Naive thymus-derived CD4-positive, alpha-beta T cell (primary cell): ENCODE data around the gene DIAPH1. TPM values are rescaled to one million over a fixed set of nuclear protein-coding genes. Genes with fewer than 3 reads are reported as not detected.

Experiments used
- ATAC-seq: fragments of 150-1000 bp; cut with Tn5 transposase; 2 replicates; pipeline ENCODE4 v1.10.0; 2021; ENCODE audit warnings: mild to moderate bottlenecking, moderate library complexity
- CTCF ChIA-PET: fragments of 350-600 bp; sonication (Branson Sonifier 250); formaldehyde crosslinking; loops from one replicate; lab custom pipeline; 2021; ENCODE audit warnings: antibody characterized with exemption; lab: Charles Lee
- POLR2A ChIA-PET: fragments of 350-600 bp; sonication (Branson Sonifier 250); formaldehyde crosslinking; loops from one replicate; lab custom pipeline; 2021; ENCODE audit warnings: antibody characterized with exemption, inconsistent platforms; lab: Charles Lee
- DNase-seq, 9 donors: peaks; one replicate each; pipeline versions ENCODE4 v3.0.0 to v3.0.0-alpha.2; 2020 to 2022; ENCODE audit warnings: mixed read lengths in 1 of 9
- H3K27ac ChIP-seq: one replicate; pipeline ENCODE4 v1.7.0; 2013; ENCODE audit warnings: mild to moderate bottlenecking, low read depth, low read length, moderate library complexity
- H3K27me3 ChIP-seq, 2 donors: one replicate each; pipeline ENCODE4 v1.7.0; 2013; ENCODE audit warnings: low read length in 2 of 2, mild to moderate bottlenecking in 2 of 2, moderate library complexity in 2 of 2; ENCODE audit not compliant: control insufficient read depth in 2 of 2, insufficient read depth in 2 of 2
- H3K36me3 ChIP-seq, 3 experiments: 1 replicate in 2 of 3; 2 replicates in 1 of 3; pipeline ENCODE4 v1.7.0; 2013; ENCODE audit warnings: low read length in 3 of 3, mild to moderate bottlenecking in 3 of 3, moderate library complexity in 1 of 3; ENCODE audit not compliant: insufficient read depth in 3 of 3, control insufficient read depth in 2 of 3
- H3K4me1 ChIP-seq, 2 donors: one replicate each; pipeline ENCODE4 v1.7.0; 2013; ENCODE audit warnings: low read length in 2 of 2, mild to moderate bottlenecking in 2 of 2, moderate library complexity in 1 of 2; ENCODE audit not compliant: control insufficient read depth in 2 of 2, insufficient read depth in 2 of 2
- H3K4me3 ChIP-seq: 2 replicates; pipeline ENCODE4 v1.7.0; 2013; ENCODE audit warnings: mild to moderate bottlenecking, low read length
- H3K9me3 ChIP-seq, 3 experiments: 1 replicate in 2 of 3; 2 replicates in 1 of 3; pipeline ENCODE4 v1.7.0; 2013; ENCODE audit warnings: low read length in 3 of 3; ENCODE audit not compliant: control insufficient read depth in 2 of 3
- H3K27ac Mint-ChIP-seq, 9 donors: one replicate each; pipeline ENCODE4 v1.8.0; 2020 to 2022; ENCODE audit warnings: mixed read lengths in 9 of 9, mild to moderate bottlenecking in 8 of 9, moderate library complexity in 5 of 9, inconsistent platforms in 2 of 9
- H3K27me3 Mint-ChIP-seq, 5 donors: one replicate each; pipeline ENCODE4 v1.8.0; 2021 to 2022; ENCODE audit warnings: mixed read lengths in 5 of 5, mild to moderate bottlenecking in 1 of 5
- H3K36me3 Mint-ChIP-seq, 5 donors: one replicate each; pipeline ENCODE4 v1.8.0; 2020 to 2022; ENCODE audit warnings: mixed read lengths in 5 of 5, mild to moderate bottlenecking in 3 of 5, inconsistent platforms in 1 of 5
- H3K4me1 Mint-ChIP-seq, 7 donors: one replicate each; pipeline ENCODE4 v1.8.0; 2020 to 2022; ENCODE audit warnings: mixed read lengths in 7 of 7, mild to moderate bottlenecking in 3 of 7, inconsistent platforms in 1 of 7
- H3K4me3 Mint-ChIP-seq, 10 donors: one replicate each; pipeline ENCODE4 v1.8.0; 2020 to 2022; ENCODE audit warnings: mild to moderate bottlenecking in 10 of 10, mixed read lengths in 10 of 10, moderate library complexity in 6 of 10, inconsistent platforms in 2 of 10
- H3K9me3 Mint-ChIP-seq, 11 donors: one replicate each; pipeline ENCODE4 v1.8.0; 2020 to 2022; ENCODE audit warnings: mixed read lengths in 11 of 11, mild to moderate bottlenecking in 4 of 11, inconsistent platforms in 1 of 11, moderate library complexity in 1 of 11
- intact Hi-C, 2 donors: fragments of 100-400 bp; cut with micrococcal nuclease; formaldehyde crosslinking; loops; one replicate each; pipeline ENCODE4 v1.15.1; 2023
- polyA plus RNA-seq, 2 donors: library from polyadenylated mRNA; unstranded; fragments of 300-500 nt; fragmentation: Illumina TruSeq; gene quantifications; one replicate each; pipeline ENCODE4 v1.2.3, GENCODE V29; 2021
- total RNA-seq, 6 experiments: library from RNA in 5 of 6; stranded (reverse) in 5 of 6; gene quantifications; 1 replicate in 5 of 6; 2 replicates in 1 of 6; pipeline ENCODE4 v1.2.3 and lab custom pipeline; 2021 to 2026

Gene DIAPH1
- total and polyA plus RNA-seq, 7 experiments from 2014 or later = 89.7 to 278 (median 172) TPM

GRCh38 chr5:141646026-141646425 is 27.2 kb upstream of the DIAPH1 start:
- peak overlapping the region in 4 of 9 donors; percentile 8 to 57 (median 40) for H3K27ac Mint-ChIP-seq
- H3K36me3 Mint-ChIP-seq = peaks cover 0 to 13% (median 9%) of the 10 kb centered on the region in 5 donors
- H3K9me3 ChIP-seq = no peaks in the 10 kb centered on the region

DNA sequence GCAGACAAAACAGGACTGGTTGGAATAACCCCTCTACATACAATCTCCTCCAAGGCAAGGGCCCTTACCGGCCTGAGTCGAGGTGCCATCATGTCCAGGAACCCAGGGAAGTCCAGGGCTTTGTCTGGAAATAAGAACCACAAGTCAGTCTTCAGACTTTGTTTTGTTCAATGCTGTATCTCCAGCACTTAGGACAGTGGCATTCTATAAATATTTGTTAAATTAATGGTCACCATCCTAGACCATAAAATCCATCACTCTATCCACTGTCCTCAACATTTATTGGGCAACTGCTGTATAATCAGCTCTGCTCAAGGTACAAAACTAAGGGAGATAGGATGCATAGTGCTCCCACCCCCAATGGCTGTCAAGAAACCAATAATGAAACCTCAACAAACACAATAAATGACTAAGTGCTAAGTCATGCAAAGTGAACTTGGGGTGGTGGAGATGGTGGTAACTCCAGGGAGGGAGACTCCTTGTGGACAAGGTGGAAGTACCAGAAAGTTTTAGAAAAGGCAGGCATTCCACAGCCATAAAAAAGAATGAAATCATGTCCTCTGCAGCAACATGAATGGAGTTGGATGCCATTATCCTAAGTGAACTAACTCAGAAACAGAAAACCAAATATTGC is 23.0 kb upstream of the DIAPH1 start:
- DNase-seq = no peak
- Histone ChIP-seq H3K36me3 (peaks cover 0 to 67% (median 9%) of the 10 kb centered on the region in 3 experiments), H3K27ac (no peak overlapping the region), H3K9me3 (no peaks in the 10 kb centered on the region), H3K4me3 (no peak overlapping the region), H3K4me1 (peaks cover 5 to 8% of the 10 kb centered on the region in 2 donors), H3K27me3 (no peaks in the 10 kb centered on the region)
- intact Hi-C loops = no loop called here
- peaks cover 0 to 12% (median 8%) of the 10 kb centered on the region in 5 donors for H3K36me3 Mint-ChIP-seq
- POLR2A ChIA-PET = interaction anchor here (0.9 to 1.3 kb wide), 2 partner anchors 11 kb away, joined by 3 to 4 read pairs; no protein-coding TSS in a partner anchor
- no peak overlapping the region for H3K4me3 Mint-ChIP-seq
- H3K27me3 Mint-ChIP-seq = no peaks in the 10 kb centered on the region
- CTCF ChIA-PET = interaction anchor here (0.9 kb wide), 1 partner anchor 42 kb away, joined by 4 read pairs; no protein-coding TSS in a partner anchor
- ATAC-seq = no peak
- peaks cover 8 to 36% (median 11%) of the 10 kb centered on the region in 7 donors for H3K4me1 Mint-ChIP-seq
- no peaks in the 10 kb centered on the region for H3K9me3 Mint-ChIP-seq
- H3K27ac Mint-ChIP-seq = peak overlapping the region in 7 of 9 donors; percentile 2 to 79 (median 39)

More at GRCh38 chr5:141646026-141646425, 27.2 kb upstream of the DIAPH1 start:
- POLR2A ChIA-PET = interaction anchor here (3.3 kb wide), 1 partner anchor 9 kb away, joined by 24 read pairs; the partner anchor contains the start of genes HDAC3 and RELL2
- H3K9me3 Mint-ChIP-seq = peaks cover 0 to 2% (median 0%) of the 10 kb centered on the region in 11 donors
- no peaks in the 10 kb centered on the region for H3K27me3 ChIP-seq
- DNase-seq (no peak), ATAC-seq (no peak)
- intact Hi-C loops = no loop called here
- no peak overlapping the region for H3K27ac ChIP-seq
- peaks cover 7 to 9% of the 10 kb centered on the region in 2 donors for H3K4me1 ChIP-seq
- H3K4me1 Mint-ChIP-seq = peaks cover 15 to 47% (median 25%) of the 10 kb centered on the region in 7 donors
- H3K4me3 ChIP-seq = no peak overlapping the region
- CTCF ChIA-PET = interaction anchor here (0.6 to 0.7 kb wide), 2 partner anchors 9 to 13 kb away, joined by 3 to 4 read pairs; partner anchors contain the start of genes HDAC3 and RELL2
- H3K36me3 ChIP-seq = peaks cover 0 to 57% (median 17%) of the 10 kb centered on the region in 3 experiments
- H3K27me3 Mint-ChIP-seq = no peaks in the 10 kb centered on the region
- H3K4me3 Mint-ChIP-seq = no peak overlapping the region

GRCh38 chr5:141640698-141641097 is 21.9 kb upstream of the DIAPH1 start:
- H3K9me3 Mint-ChIP-seq = no peaks in the 10 kb centered on the region
- no peak for ATAC-seq
- no peak for DNase-seq
- Histone ChIP-seq H3K27me3 (no peaks in the 10 kb centered on the region), H3K27ac (no peak overlapping the region), H3K36me3 (peaks cover 0 to 61% (median 5%) of the 10 kb centered on the region in 3 experiments), H3K4me3 (no peak overlapping the region), H3K4me1 (peaks cover 9 to 14% of the 10 kb centered on the region in 2 donors), H3K9me3 (no peaks in the 10 kb centered on the region)
- intact Hi-C loops = no loop called here
- peak overlapping the region in 1 of 10 donors; percentile 26 for H3K4me3 Mint-ChIP-seq
- H3K27ac Mint-ChIP-seq = peak overlapping the region in 3 of 9 donors; percentile 10 to 68 (median 28)
- no peaks in the 10 kb centered on the region for H3K27me3 Mint-ChIP-seq
- CTCF ChIA-PET = no interaction called here
- H3K4me1 Mint-ChIP-seq = peaks cover 12 to 38% (median 17%) of the 10 kb centered on the region in 7 donors
- peaks cover 0 to 12% (median 5%) of the 10 kb centered on the region in 5 donors for H3K36me3 Mint-ChIP-seq
- POLR2A ChIA-PET = interaction anchor here (0.9 kb wide), 1 partner anchor 10 kb away, joined by 4 read pairs; the partner anchor contains the start of gene FCHSD1

GRCh38 chr5:141640051-141640415 is 21.2 kb upstream of the DIAPH1 start:
- peaks cover 0 to 54% (median under 1%) of the 10 kb centered on the region in 3 experiments for H3K36me3 ChIP-seq
- ATAC-seq = no peak
- H3K4me1 ChIP-seq = peaks cover 14 to 21% of the 10 kb centered on the region in 2 donors
- Mint-ChIP-seq H3K27ac (peak overlapping the region in 1 of 9 donors; percentile 28), H3K9me3 (no peaks in the 10 kb centered on the region), H3K4me1 (peaks cover 18 to 43% (median 23%) of the 10 kb centered on the region in 7 donors), H3K36me3 (peaks cover 0 to 12% (median 5%) of the 10 kb centered on the region in 5 donors), H3K27me3 (no peaks in the 10 kb centered on the region), H3K4me3 (no peak overlapping the region)
- H3K4me3 ChIP-seq = no peak overlapping the region
- POLR2A ChIA-PET = interaction anchor here (1.4 to 4.1 kb wide), 2 partner anchors 11 to 33 kb away, joined by 3 to 36 read pairs; partner anchors contain the start of gene FCHSD1
- no peaks in the 10 kb centered on the region for H3K9me3 ChIP-seq
- CTCF ChIA-PET = no interaction called here
- no peak overlapping the region for H3K27ac ChIP-seq
- no peaks in the 10 kb centered on the region for H3K27me3 ChIP-seq
- DNase-seq = no peak
- intact Hi-C loops = no loop called here

DNA sequence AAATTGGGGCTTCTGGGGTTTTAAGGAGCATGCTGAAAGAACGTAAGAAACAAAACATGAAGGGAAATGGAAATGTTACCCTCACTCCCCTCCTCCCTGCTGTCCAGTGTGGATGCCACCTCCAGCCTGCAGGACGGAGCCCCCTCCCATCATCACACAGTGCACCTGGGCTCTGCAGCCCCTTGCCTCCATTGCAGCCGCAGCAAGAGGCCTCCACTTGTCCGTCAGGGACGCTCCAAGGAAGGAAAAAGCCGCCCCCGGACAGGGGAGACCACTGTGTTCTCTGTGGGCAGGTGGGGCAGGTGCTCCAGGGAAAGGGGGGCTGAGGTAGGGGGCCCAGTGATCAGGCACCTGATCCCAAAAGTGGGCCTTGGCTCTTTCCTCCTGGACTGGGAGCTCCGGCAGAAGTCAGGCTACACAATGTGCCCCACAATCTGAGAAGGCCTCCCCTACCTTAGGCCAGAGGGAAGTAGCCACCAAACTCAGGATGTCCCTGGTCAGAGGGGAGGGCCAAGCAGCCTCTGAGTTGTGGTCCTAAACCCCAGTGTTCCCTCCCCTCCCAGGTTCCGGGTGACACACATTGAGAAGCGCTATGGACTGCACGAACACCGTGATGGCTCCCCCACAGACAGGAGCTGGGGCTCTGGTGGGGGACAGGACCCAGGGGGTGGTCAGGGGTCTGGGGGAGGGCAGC is 20.7 kb upstream of the DIAPH1 start:
- peaks cover 20 to 24% of the 10 kb centered on the region in 2 donors for H3K4me1 ChIP-seq
- ChIA-PET CTCF (interaction anchor here (4.3 kb wide), 1 partner anchor 47 kb away, joined by 31 read pairs; no protein-coding TSS in a partner anchor), POLR2A (interaction anchor here (1.4 to 4.1 kb wide), 3 partner anchors 12 to 284 kb away, joined by 3 to 36 read pairs (median 6); partner anchors contain the start of genes DELE1 and FCHSD1)
- Mint-ChIP-seq H3K9me3 (no peaks in the 10 kb centered on the region), H3K27me3 (no peaks in the 10 kb centered on the region), H3K4me1 (peaks cover 24 to 45% (median 28%) of the 10 kb centered on the region in 7 donors), H3K36me3 (peaks cover 0 to 12% (median 4%) of the 10 kb centered on the region in 5 donors), H3K27ac (peak overlapping the region in 4 of 9 donors; percentile 20 to 93 (median 88)), H3K4me3 (peak overlapping the region in 1 of 10 donors; percentile 90)
- H3K27ac ChIP-seq = no peak overlapping the region
- H3K9me3 ChIP-seq = no peaks in the 10 kb centered on the region
- ATAC-seq (no peak), DNase-seq (no peak)
- H3K36me3 ChIP-seq = peaks cover 0 to 49% (median 0%) of the 10 kb centered on the region in 3 experiments
- no peak overlapping the region for H3K4me3 ChIP-seq
- H3K27me3 ChIP-seq = no peaks in the 10 kb centered on the region
- intact Hi-C loops = loop anchor here (5.0 to 10.0 kb wide), 5 partner anchors 127 to 1365 kb away; partner anchors contain the start of genes APBB3 (in 1 of the 2), ARHGAP26 (in 1 of the 2), EIF4EBP3 (in 1 of the 2) and SLC35A4 (in 1 of the 2)

- POLR2A ChIA-PET = interaction anchor here (1.3 to 4.1 kb wide), 6 partner anchors 8 to 318 kb away, joined by 3 to 36 read pairs (median 7); partner anchors contain the start of genes DELE1, DIAPH1, FCHSD1 and TAF7
Observed at GRCh38 chr5:141638771-141639170, 20.0 kb upstream of the DIAPH1 start.

More at GRCh38 chr5:141638771-141639170, 20.0 kb upstream of the DIAPH1 start:
- Mint-ChIP-seq H3K4me3 (peak overlapping the region; percentile 29 to 95 (median 90)), H3K27ac (peak overlapping the region; percentile 72 to 93 (median 90)), H3K4me1 (peaks cover 30 to 51% (median 34%) of the 10 kb centered on the region in 7 donors), H3K36me3 (peaks cover 0 to 14% (median 10%) of the 10 kb centered on the region in 5 donors), H3K9me3 (no peaks in the 10 kb centered on the region), H3K27me3 (no peaks in the 10 kb centered on the region)
- CTCF ChIA-PET = interaction anchor here (4.3 kb wide), 1 partner anchor 46 kb away, joined by 31 read pairs; no protein-coding TSS in a partner anchor
- no peaks in the 10 kb centered on the region for H3K27me3 ChIP-seq
- H3K27ac ChIP-seq = no peak overlapping the region
- H3K4me1 ChIP-seq = peaks cover 23 to 24% of the 10 kb centered on the region in 2 donors
- intact Hi-C loops = loop anchor here (1.0 to 10.0 kb wide), 6 partner anchors 13 to 1366 kb away; partner anchors contain the start of genes APBB3 (in 1 of the 2), ARHGAP26 (in 1 of the 2), EIF4EBP3 (in 1 of the 2) and FCHSD1 (in 1 of the 2)
- H3K4me3 ChIP-seq = no peak overlapping the region
- H3K36me3 ChIP-seq = peaks cover 0 to 41% (median 0%) of the 10 kb centered on the region in 3 experiments
- no peaks in the 10 kb centered on the region for H3K9me3 ChIP-seq
- no peak for DNase-seq
- ATAC-seq = no peak
